ENCODE measurements around the gene RBM34.

DNA sequence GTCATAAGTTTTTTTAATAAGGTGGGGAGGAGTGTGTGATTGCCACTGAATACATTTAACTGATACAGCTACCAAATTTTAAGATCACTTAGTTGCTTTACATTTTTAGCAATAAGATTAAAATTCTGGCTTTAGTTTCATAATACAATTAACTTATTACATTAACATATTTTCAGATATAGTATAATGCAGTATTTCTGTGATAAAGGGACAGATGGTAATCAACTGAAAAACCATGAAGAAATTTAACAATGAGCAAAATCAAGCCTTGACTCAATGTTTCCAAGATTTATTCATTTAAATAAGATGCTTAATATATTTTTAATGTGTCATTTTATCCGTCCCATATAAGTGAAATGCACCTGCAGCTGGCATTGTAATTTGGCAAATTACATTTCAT, 36.4 kb downstream of the RBM34 start:
- TF ChIP-seq POLR2A (IDR thresholded peaks at IDR 0.05): no peak
- TF ChIP-seq, protein P1, sequence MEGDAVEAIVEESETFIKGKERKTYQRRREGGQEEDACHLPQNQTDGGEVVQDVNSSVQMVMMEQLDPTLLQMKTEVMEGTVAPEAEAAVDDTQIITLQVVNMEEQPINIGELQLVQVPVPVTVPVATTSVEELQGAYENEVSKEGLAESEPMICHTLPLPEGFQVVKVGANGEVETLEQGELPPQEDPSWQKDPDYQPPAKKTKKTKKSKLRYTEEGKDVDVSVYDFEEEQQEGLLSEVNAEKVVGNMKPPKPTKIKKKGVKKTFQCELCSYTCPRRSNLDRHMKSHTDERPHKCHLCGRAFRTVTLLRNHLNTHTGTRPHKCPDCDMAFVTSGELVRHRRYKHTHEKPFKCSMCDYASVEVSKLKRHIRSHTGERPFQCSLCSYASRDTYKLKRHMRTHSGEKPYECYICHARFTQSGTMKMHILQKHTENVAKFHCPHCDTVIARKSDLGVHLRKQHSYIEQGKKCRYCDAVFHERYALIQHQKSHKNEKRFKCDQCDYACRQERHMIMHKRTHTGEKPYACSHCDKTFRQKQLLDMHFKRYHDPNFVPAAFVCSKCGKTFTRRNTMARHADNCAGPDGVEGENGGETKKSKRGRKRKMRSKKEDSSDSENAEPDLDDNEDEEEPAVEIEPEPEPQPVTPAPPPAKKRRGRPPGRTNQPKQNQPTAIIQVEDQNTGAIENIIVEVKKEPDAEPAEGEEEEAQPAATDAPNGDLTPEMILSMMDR (IDR thresholded peaks at IDR 0.05): no peak

Data from testis (tissue), 2 donors.